Colonic mucosa (tissue), 4 donors: ENCODE data around the gene ALKBH6. TPM values are rescaled to one million over a fixed set of nuclear protein-coding genes. Genes with fewer than 3 reads are reported as not detected.

Experiments
- DNase-seq: peaks from one replicate; pipeline ENCODE4 v3.0.0-alpha.2; 2020
- H3K27ac ChIP-seq: fragments of 200-600 bp; one replicate; pipeline ENCODE4 v1.8.0; 2021
- H3K27me3 ChIP-seq: fragments of 200-600 bp; one replicate; pipeline ENCODE4 v1.8.0; 2021
- H3K36me3 ChIP-seq: fragments of 200-600 bp; one replicate; pipeline ENCODE4 v1.8.0; 2021
- H3K4me1 ChIP-seq: fragments of 200-600 bp; one replicate; pipeline ENCODE4 v1.8.0; 2021; ENCODE audit warnings: mild to moderate bottlenecking
- H3K4me3 ChIP-seq: fragments of 200-600 bp; one replicate; pipeline ENCODE4 v1.8.0; 2021
- H3K9ac ChIP-seq, 2 donors: one replicate each; pipeline ENCODE4 v1.7.0; 2013; ENCODE audit warnings: control low read depth in 2 of 2, low read depth in 2 of 2, low read length in 2 of 2
- H3K9me3 ChIP-seq: fragments of 200-600 bp; one replicate; pipeline ENCODE4 v1.8.0; 2021
- CTCF ChIP-seq: fragments of 200-600 bp; IDR thresholded peaks from one replicate; pipeline ENCODE4 v1.8.0; 2022; ENCODE audit warnings: antibody characterized with exemption, mild to moderate bottlenecking
- intact Hi-C: fragments of 100-400 bp; cut with DNase I; formaldehyde crosslinking; loops from one replicate; pipeline ENCODE4 v1.14.1; 2022
- total RNA-seq, 2 donors: library from RNA; stranded (reverse); fragmentation: NEBNext Ultra II Directional in 1 of 2; extraction: Animal tissue kit (Norgen Biotek cat#: 25700) in 1 of 2; gene quantifications; one replicate each; pipeline ENCODE4 v1.2.1, GENCODE V29; 2021
- donor health status: healthy.
- donor health status: DM: no; HTN: no; CAD: no.
- donor health status: DM: no; HTN: no; CAD: no.

The ALKBH6 gene
- total RNA-seq, 2 donors from 2014 or later: 17.0 to 26.2 TPM

GRCh38 chr19:36003284-36003683 lies 10.7 kb downstream of the ALKBH6 start:
- Histone ChIP-seq H3K4me3 (no peak overlapping the region), H3K27ac (no peak overlapping the region), H3K9me3 (no peaks in the 10 kb centered on the region), H3K9ac (no peak overlapping the region), H3K27me3 (no peaks in the 10 kb centered on the region), H3K36me3 (no peaks in the 10 kb centered on the region), H3K4me1 (no peaks in the 10 kb centered on the region)
- no peak for DNase-seq
- no peak for TF ChIP-seq CTCF
- intact Hi-C loops: no loop called here

GRCh38 chr19:36001605-36002004 lies 12.4 kb downstream of the ALKBH6 start:
- no peak overlapping the region for H3K9ac ChIP-seq
- no peak overlapping the region for H3K27ac ChIP-seq
- TF ChIP-seq CTCF: no peak
- no peaks in the 10 kb centered on the region for H3K27me3 ChIP-seq
- H3K36me3 ChIP-seq: no peaks in the 10 kb centered on the region
- H3K4me3 ChIP-seq: no peak overlapping the region
- no peaks in the 10 kb centered on the region for H3K9me3 ChIP-seq
- no peak for DNase-seq
- intact Hi-C loops: no loop called here
- H3K4me1 ChIP-seq: no peaks in the 10 kb centered on the region

- no peak overlapping the region for H3K27ac ChIP-seq
- H3K27me3 ChIP-seq: no peaks in the 10 kb centered on the region
- no peaks in the 10 kb centered on the region for H3K4me1 ChIP-seq
- no peak overlapping the region for H3K4me3 ChIP-seq
- H3K9ac ChIP-seq: peak overlapping the region in 1 of 2 donors; percentile 82
- no peak for DNase-seq
- intact Hi-C loops: loop anchor here (10.0 kb wide), 1 partner anchor 58 kb away; the partner anchor contains the start of genes THAP8 and WDR62
- no peak for TF ChIP-seq CTCF
- no peaks in the 10 kb centered on the region for H3K36me3 ChIP-seq
- no peaks in the 10 kb centered on the region for H3K9me3 ChIP-seq
These were observed 17.2 kb downstream of the ALKBH6 start for GRCh38 chr19:35996777-35997176.

- no peak for TF ChIP-seq CTCF
- no peaks in the 10 kb centered on the region for H3K9me3 ChIP-seq
- peak within 1 kb of the TSS; percentile 76 for H3K4me3 ChIP-seq
- H3K9ac ChIP-seq: peak within 1 kb of the TSS; percentile 82 to 90
- no peaks in the 10 kb centered on the region for H3K4me1 ChIP-seq
- no peaks in the 10 kb centered on the region for H3K27me3 ChIP-seq
- intact Hi-C loops: loop anchor here (10.0 kb wide), 1 partner anchor 59 kb away; the partner anchor contains the start of genes THAP8 and WDR62
- H3K36me3 ChIP-seq: no peaks in the 10 kb centered on the region
- peak; percentile 98 for DNase-seq
- H3K27ac ChIP-seq: peak within 1 kb of the TSS; percentile 90
These were observed 18.7 kb downstream of the ALKBH6 start, which contains the start of gene SDHAF1 for GRCh38 chr19:35995048-35995993. SDHAF1 (plus strand) TSS chr19:35995188; CDS start chr19:35995275, 87 bp downstream.

GRCh38 chr19:35993923-35994598 lies 20.0 kb downstream of the ALKBH6 start:
- Histone ChIP-seq H3K9me3 (no peaks in the 10 kb centered on the region), H3K36me3 (no peaks in the 10 kb centered on the region), H3K27ac (no peak overlapping the region), H3K4me3 (peak overlapping the region; percentile 76), H3K4me1 (no peaks in the 10 kb centered on the region), H3K27me3 (no peaks in the 10 kb centered on the region), H3K9ac (peak overlapping the region in 1 of 2 donors; percentile 58)
- DNase-seq: peak; percentile 41
- intact Hi-C loops: loop anchor here (10.0 kb wide), 1 partner anchor 61 kb away; the partner anchor contains the start of genes THAP8 and WDR62
- no peak for TF ChIP-seq CTCF
